D721Med (cell line): ENCODE results near the gene PIK3R2.

Experiments used
- DNase-seq: peaks from one replicate; pipeline ENCODE4 v3.0.0; 2011; ENCODE audit warnings: low spot score; ENCODE audit not compliant: insufficient read length
- FAIRE-seq: peaks from 2 replicates; lab custom pipeline; 2011; peaks lifted over from hg19 to GRCh38; lab: Jason Lieb, UNC
- CTCF ChIP-seq: IDR thresholded peaks from 2 replicates; pipeline ENCODE4 v1.5.1; 2012; ENCODE audit warnings: mild to moderate bottlenecking, control low read depth; ENCODE audit not compliant: insufficient read depth; ENCODE audit errors: missing control alignments

The PIK3R2 gene

DNA sequence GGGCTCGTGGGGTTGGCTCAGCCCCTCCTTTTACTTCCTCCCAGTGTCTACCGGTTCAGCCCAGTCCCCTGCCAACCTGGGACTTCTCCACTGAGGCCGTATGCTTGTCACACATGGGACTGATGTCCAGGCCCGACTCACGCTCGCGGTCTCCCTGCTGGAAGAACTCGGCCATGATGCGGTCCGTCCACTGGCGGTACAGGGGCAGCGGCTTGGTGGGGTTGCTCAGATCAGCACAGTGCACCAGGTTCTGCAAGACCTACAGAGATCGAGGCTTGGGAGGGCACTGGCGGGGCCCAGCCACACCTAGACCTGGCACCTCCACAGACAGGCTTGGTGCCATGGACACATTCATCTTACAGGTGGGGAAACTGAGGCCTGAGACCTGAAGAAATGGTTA is 58.7 kb downstream of the PIK3R2 start:
- no peak for TF ChIP-seq CTCF
- DNase-seq (peak; percentile 8), FAIRE-seq (no peak)

GRCh38 chr19:18214779-18215433 is 61.9 kb downstream of the PIK3R2 start:
- DNase-seq, result no peak
- no peak for FAIRE-seq

GRCh38 chr19:18216789-18217188 is 63.8 kb downstream of the PIK3R2 start:
- FAIRE-seq (no peak), DNase-seq (no peak)
- TF ChIP-seq CTCF, result no peak

More at GRCh38 chr19:18214779-18215433, 61.9 kb downstream of the PIK3R2 start:
- no peak for TF ChIP-seq CTCF

GRCh38 chr19:18218159-18218558 is 65.2 kb downstream of the PIK3R2 start:
- DNase-seq (no peak), FAIRE-seq (no peak)
- TF ChIP-seq CTCF, result no peak

GRCh38 chr19:18218600-18218999 is 65.6 kb downstream of the PIK3R2 start:
- FAIRE-seq (no peak), DNase-seq (no peak)
- no peak for TF ChIP-seq CTCF
